ENCODE measurements around the gene IMPDH2. TPM values are rescaled to one million over a fixed set of nuclear protein-coding genes. Genes with fewer than 3 reads are reported as not detected.

The IMPDH2 gene
- total RNA-seq, result 100 to 1,000 TPM in 2 of 4 donors, 10 to 100 TPM in 2; 91.1 to 126 (median 109) TPM
- polyA plus RNA-seq, result 100 to 1,000 TPM in 1 of 3 donors, 10 to 100 TPM in 2; 55.0 to 187 (median 93.1) TPM

- peak within 1 kb of the TSS; percentile 94 to 98 (median 94) for H3K27ac ChIP-seq
- intact Hi-C loops (cut with DNase I), result loop anchor here (2.0 kb wide), 1 partner anchor 40 kb away; no protein-coding TSS in a partner anchor
- DNase-seq, result peak; percentile 96
- H3K36me3 ChIP-seq, result peaks cover 18 to 71% (median 44%) of the 10 kb centered on the region in 4 donors
- TF ChIP-seq CTCF (IDR thresholded peaks at IDR 0.05) (no peak), EP300 (IDR thresholded peaks at IDR 0.05) (peak in 1 of 4 donors; percentile 72), POLR2A (IDR thresholded peaks at IDR 0.05) (peak; percentile 97 to 98), POLR2AphosphoS5 (IDR thresholded peaks at IDR 0.05) (peak; percentile 99)
- peaks cover 0 to 35% (median 20%) of the 10 kb centered on the region in 4 donors for H3K4me1 ChIP-seq
- H3K27me3 ChIP-seq, result no peaks in the 10 kb centered on the region
- no peaks in the 10 kb centered on the region for H3K9me3 ChIP-seq
- H3K4me3 ChIP-seq, result peak within 1 kb of the TSS; percentile 71 to 80 (median 78)
- WGBS, 2 donors, result 1% methylated on average over 55 of the region's 55 CpGs
These were observed at the start of gene IMPDH2 for GRCh38 chr3:49028673-49029562. Gene IMPDH2 (minus strand): TSS chr3:49029398. CDS start chr3:49029350, 48 bp downstream.

- 95 to 96% methylated on average over 4 of the region's 4 CpGs for WGBS, 2 donors
- Histone ChIP-seq H3K4me1 (no peaks in the 10 kb centered on the region), H3K27ac (no peak overlapping the region), H3K9me3 (no peaks in the 10 kb centered on the region), H3K27me3 (no peaks in the 10 kb centered on the region), H3K36me3 (peaks cover 32 to 71% (median 49%) of the 10 kb centered on the region in 4 donors), H3K4me3 (no peak overlapping the region)
- intact Hi-C loops (cut with DNase I), result no loop called here
- no peak for TF ChIP-seq CTCF (IDR thresholded peaks at IDR 0.05)
- no peak for TF ChIP-seq POLR2A (IDR thresholded peaks at IDR 0.05)
- no peak for TF ChIP-seq EP300 (IDR thresholded peaks at IDR 0.05)
- no peak for DNase-seq
These were observed 47.4 kb upstream of the IMPDH2 start for GRCh38 chr3:49076646-49077045.

GRCh38 chr3:49076116-49076515 lies 46.9 kb upstream of the IMPDH2 start:
- WGBS, 2 donors, result 93 to 95% methylated on average over 13 of the region's 13 CpGs
- no peak for DNase-seq
- TF ChIP-seq POLR2AphosphoS5 (IDR thresholded peaks at IDR 0.05) (no peak), EP300 (IDR thresholded peaks at IDR 0.05) (no peak), CTCF (IDR thresholded peaks at IDR 0.05) (no peak), POLR2A (IDR thresholded peaks at IDR 0.05) (no peak)
- no peaks in the 10 kb centered on the region for H3K27me3 ChIP-seq
- intact Hi-C loops (cut with DNase I), result no loop called here
- H3K9me3 ChIP-seq, result no peaks in the 10 kb centered on the region
- peaks cover 32 to 76% (median 54%) of the 10 kb centered on the region in 4 donors for H3K36me3 ChIP-seq
- H3K27ac ChIP-seq, result no peak overlapping the region
- H3K4me1 ChIP-seq, result no peaks in the 10 kb centered on the region
- no peak overlapping the region for H3K4me3 ChIP-seq

- DNase-seq, result no peak
- TF ChIP-seq POLR2AphosphoS5 (IDR thresholded peaks at IDR 0.05), result no peak
These were observed 28.8 kb upstream of the IMPDH2 start for GRCh38 chr3:49058011-49058410.

GRCh38 chr3:49057268-49057667 lies 28.1 kb upstream of the IMPDH2 start:
- peaks cover 0 to 9% (median 0%) of the 10 kb centered on the region in 4 donors for H3K4me1 ChIP-seq
- intact Hi-C loops (cut with DNase I), result no loop called here
- DNase-seq, result no peak
- 97% methylated on average over 10 of the region's 10 CpGs for WGBS, 2 donors
- TF ChIP-seq CTCF (IDR thresholded peaks at IDR 0.05), result no peak
- TF ChIP-seq POLR2A (IDR thresholded peaks at IDR 0.05), result no peak
- no peak for TF ChIP-seq POLR2AphosphoS5 (IDR thresholded peaks at IDR 0.05)
- TF ChIP-seq EP300 (IDR thresholded peaks at IDR 0.05), result no peak
- H3K4me3 ChIP-seq, result no peak overlapping the region
- H3K27ac ChIP-seq, result no peak overlapping the region
- H3K9me3 ChIP-seq, result no peaks in the 10 kb centered on the region
- no peaks in the 10 kb centered on the region for H3K27me3 ChIP-seq
- H3K36me3 ChIP-seq, result peaks cover 28 to 82% (median 37%) of the 10 kb centered on the region in 4 donors

More at GRCh38 chr3:49058011-49058410, 28.8 kb upstream of the IMPDH2 start:
- Histone ChIP-seq H3K9me3 (no peaks in the 10 kb centered on the region), H3K4me1 (peaks cover 0 to 9% (median 0%) of the 10 kb centered on the region in 4 donors), H3K4me3 (no peak overlapping the region), H3K27me3 (no peaks in the 10 kb centered on the region), H3K36me3 (peaks cover 28 to 82% (median 34%) of the 10 kb centered on the region in 4 donors), H3K27ac (no peak overlapping the region)
- intact Hi-C loops (cut with DNase I), result no loop called here
- 93 to 97% methylated on average over 7 of the region's 7 CpGs for WGBS, 2 donors
